Stomach (tissue), 9 donors: ENCODE measurements around the gene SERPINB10. TPM values are rescaled to one million over a fixed set of nuclear protein-coding genes. Genes with fewer than 3 reads are reported as not detected.

ENCODE experiments used
- DNase-seq, 2 donors: peaks; one replicate each; pipeline versions ENCODE4 v3.0.0 to v3.0.0-alpha.2; 2013 to 2019
- H3K27ac ChIP-seq, 5 donors: fragments of 200-600 bp in 4 of 5; sonication (generic) in 4 of 5; one replicate each; pipeline ENCODE4 v1.5.1; 2013 to 2019; ENCODE audit warnings: mild to moderate bottlenecking in 1 of 5, moderate library complexity in 1 of 5
- H3K27me3 ChIP-seq, 3 donors: fragments of 200-600 bp; sonication (generic); one replicate each; pipeline ENCODE4 v1.5.1; 2017 to 2019; ENCODE audit warnings: mixed run types in 1 of 3
- H3K36me3 ChIP-seq, 4 donors: fragments of 200-600 bp; sonication (generic); 1 replicate in 3 of 4; 2 replicates in 1 of 4; pipeline ENCODE4 v1.5.1; 2016 to 2019
- H3K4me1 ChIP-seq, 4 donors: fragments of 200-600 bp; sonication (generic); one replicate each; pipeline ENCODE4 v1.5.1; 2016 to 2019
- H3K4me3 ChIP-seq, 4 donors: fragments of 200-600 bp; sonication (generic) in 3 of 4; one replicate each; pipeline ENCODE4 v1.5.1; 2016 to 2019; ENCODE audit warnings: mild to moderate bottlenecking in 1 of 4
- H3K9me3 ChIP-seq, 4 donors: fragments of 200-600 bp; sonication (generic); one replicate each; pipeline ENCODE4 v1.5.1; 2016 to 2019
- CTCF ChIP-seq, 7 experiments: fragments of 450-650 bp in 4 of 7; fragments of 200-600 bp in 3 of 7; sonication (generic) in 3 of 7; IDR thresholded peaks; one replicate each; pipeline ENCODE4 v1.5.1; 2016 to 2019; ENCODE audit warnings: antibody characterized with exemption in 7 of 7, control low read depth in 2 of 7, mild to moderate bottlenecking in 1 of 7
- EP300 ChIP-seq: sonication (generic); formaldehyde crosslinking; IDR thresholded peaks from one replicate; pipeline ENCODE4 v1.6.1; 2017; ENCODE audit warnings: antibody characterized with exemption
- POLR2A ChIP-seq, 4 donors: fragments of 450-650 bp; IDR thresholded peaks; one replicate each; pipeline ENCODE4 v1.6.1; 2016; ENCODE audit warnings: antibody characterized with exemption in 4 of 4, control low read depth in 2 of 4, mild to moderate bottlenecking in 1 of 4, moderate library complexity in 1 of 4
- POLR2AphosphoS5 ChIP-seq, 3 donors: sonication (generic); formaldehyde crosslinking; IDR thresholded peaks; one replicate each; pipeline ENCODE4 v1.6.1; 2016; ENCODE audit warnings: antibody characterized with exemption in 3 of 3
- WGBS, 5 donors: extraction: QIAGEN DNeasy Blood & Tissue Kit in 3 of 5; methylation state at CpG; one replicate each; pipeline versions ENCODE4 v1.1.5 to v1.1.7; 2013 to 2018; 5-methylcytosine and 5-hydroxymethylcytosine counted together
- intact Hi-C: fragments of 100-400 bp; cut with DNase I; formaldehyde crosslinking; loops from one replicate; pipeline ENCODE4 v1.15.1; 2023; ENCODE audit warnings: low total_unique reads
- polyA plus RNA-seq, 3 donors: library from polyadenylated mRNA; stranded (reverse); fragments of 200-250 nt; gene quantifications; one replicate each; pipeline ENCODE4 v1.2.3, GENCODE V29; 2013
- total RNA-seq, 5 donors: library from RNA; depleted of rRNA; stranded (reverse); fragments of >200 nt; gene quantifications; one replicate each; pipeline versions ENCODE4 v1.1.0 to v1.2.3, GENCODE V29; 2014 to 2016
- donor health status: healthy with polysubstance abuse.
- donor health status: Bipolar disorder and iron deficiency.
- donor health status: healthy.

SERPINB10 gene
- total and polyA plus RNA-seq, 8 donors = 0.10 to 0.73 TPM; not detected in 6

DNA sequence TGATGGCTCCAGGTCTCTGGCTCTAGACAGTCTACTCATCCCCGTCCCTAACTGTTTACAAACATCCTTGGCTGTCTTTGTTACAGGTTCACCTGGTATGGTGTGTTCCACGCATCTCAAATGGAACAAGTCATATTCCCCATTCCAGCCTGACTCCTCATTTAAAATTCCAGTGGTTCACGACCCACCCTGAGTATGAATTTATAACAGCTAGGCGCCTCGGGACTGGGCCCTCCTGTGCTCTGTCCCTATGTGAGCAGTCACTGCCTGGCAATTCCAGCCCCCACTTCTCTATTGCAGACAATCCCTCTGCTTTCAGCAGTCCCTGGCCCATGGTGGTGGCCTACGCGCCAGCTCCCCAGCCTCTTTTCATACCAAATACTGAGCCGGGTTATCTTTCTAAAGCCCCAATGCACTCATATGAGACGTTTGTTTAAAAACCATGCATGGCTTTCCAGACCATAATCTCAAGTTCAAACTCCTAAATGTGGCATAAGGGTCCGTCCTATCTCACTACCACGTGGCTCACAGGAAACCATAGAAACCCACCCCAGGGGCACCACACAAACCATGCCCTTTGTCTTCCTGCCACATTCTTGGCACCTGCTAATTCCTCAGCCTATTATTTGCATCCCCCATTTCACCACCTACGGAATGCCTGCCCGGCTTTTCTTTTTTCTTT lies 63.7 kb downstream of the SERPINB10 start:
- Histone ChIP-seq H3K4me1 (peaks cover 9 to 28% (median 15%) of the 10 kb centered on the region in 4 donors), H3K36me3 (no peaks in the 10 kb centered on the region), H3K9me3 (no peaks in the 10 kb centered on the region), H3K27ac (peak overlapping the region in 4 of 5 donors; percentile 95 to 100 (median 96)), H3K27me3 (no peaks in the 10 kb centered on the region), H3K4me3 (peak overlapping the region in 3 of 4 donors; percentile 66 to 77 (median 73))
- no peak for TF ChIP-seq POLR2A (IDR thresholded peaks at IDR 0.05)
- TF ChIP-seq EP300 = no peak
- no peak for TF ChIP-seq CTCF (IDR thresholded peaks at IDR 0.05)
- no peak for TF ChIP-seq POLR2AphosphoS5 (IDR thresholded peaks at IDR 0.05)
- WGBS, 5 donors = 68 to 81% (median 73%) methylated on average over 13 of the region's 13 CpGs
- intact Hi-C loops = no loop called here
- DNase-seq = peak in 1 of 2 donors; percentile 15

- Histone ChIP-seq H3K4me3 (no peak overlapping the region), H3K9me3 (no peaks in the 10 kb centered on the region), H3K36me3 (no peaks in the 10 kb centered on the region), H3K27me3 (no peaks in the 10 kb centered on the region), H3K4me1 (peaks cover 9 to 28% (median 15%) of the 10 kb centered on the region in 4 donors), H3K27ac (no peak overlapping the region)
- TF ChIP-seq POLR2AphosphoS5 (IDR thresholded peaks at IDR 0.05) = no peak
- TF ChIP-seq CTCF (IDR thresholded peaks at IDR 0.05) = no peak
- TF ChIP-seq POLR2A (IDR thresholded peaks at IDR 0.05) = no peak
- TF ChIP-seq EP300 = no peak
- WGBS, 5 donors = 86 to 91% (median 88%) methylated on average over 5 of the region's 5 CpGs
- intact Hi-C loops = no loop called here
- DNase-seq = no peak
These were observed 64.2 kb downstream of the SERPINB10 start for GRCh38 chr18:63972002-63972376.

DNA sequence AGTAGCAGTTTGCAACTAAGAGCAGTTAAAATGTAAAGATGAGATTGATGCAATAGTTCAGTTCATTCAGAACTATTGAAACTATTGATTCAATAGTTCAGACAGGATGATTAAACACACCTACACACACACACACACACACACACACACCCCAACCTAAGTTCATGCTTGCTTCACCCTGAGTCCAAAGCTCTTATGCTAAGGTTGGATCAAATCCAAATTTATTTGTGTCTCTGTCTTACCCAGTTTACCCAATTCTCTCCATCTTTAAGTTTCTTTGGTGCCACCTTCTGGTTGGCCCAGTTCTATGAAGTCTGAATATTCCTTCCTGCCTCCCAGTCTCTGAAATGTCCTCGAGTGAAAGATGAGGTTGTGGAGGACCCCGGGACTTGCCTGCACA lies 67.2 kb downstream of the SERPINB10 start:
- H3K27ac ChIP-seq = no peak overlapping the region
- intact Hi-C loops = no loop called here
- DNase-seq = peak in 1 of 2 donors; percentile 16
- H3K4me1 ChIP-seq = peaks cover 6 to 31% (median 15%) of the 10 kb centered on the region in 4 donors
- WGBS, 5 donors = 14 to 39% (median 32%) methylated on average over 2 of the region's 2 CpGs
- no peaks in the 10 kb centered on the region for H3K27me3 ChIP-seq
- H3K9me3 ChIP-seq = no peaks in the 10 kb centered on the region
- TF ChIP-seq POLR2AphosphoS5 (IDR thresholded peaks at IDR 0.05) (no peak), CTCF (IDR thresholded peaks at IDR 0.05) (peak in 2 of 7 experiments; percentile 11 to 17)
- H3K4me3 ChIP-seq = no peak overlapping the region
- H3K36me3 ChIP-seq = no peaks in the 10 kb centered on the region

GRCh38 chr18:63975628-63976027 lies 67.9 kb downstream of the SERPINB10 start:
- Histone ChIP-seq H3K4me1 (peaks cover 6 to 36% (median 16%) of the 10 kb centered on the region in 4 donors), H3K9me3 (no peaks in the 10 kb centered on the region), H3K27ac (peak overlapping the region in 1 of 5 donors; percentile 8), H3K4me3 (no peak overlapping the region), H3K36me3 (no peaks in the 10 kb centered on the region), H3K27me3 (no peaks in the 10 kb centered on the region)
- TF ChIP-seq CTCF (IDR thresholded peaks at IDR 0.05) = no peak
- no peak for DNase-seq
- intact Hi-C loops = no loop called here
- WGBS, 5 donors = 57 to 70% (median 64%) methylated on average over 3 of the region's 3 CpGs
